Neural crest cell (in vitro differentiated cells): ENCODE measurements around the gene MMP24. TPM values are rescaled to one million over a fixed set of nuclear protein-coding genes. Genes with fewer than 3 reads are reported as not detected.

Source experiments
- DNase-seq: peaks from one replicate; pipeline ENCODE4 v3.0.0; 2021; ENCODE audit warnings: low read depth, mixed read lengths, low spot score
- H3K27ac Mint-ChIP-seq: one replicate; pipeline ENCODE4 v1.8.0; 2021; ENCODE audit warnings: mild to moderate bottlenecking, mixed read lengths; ENCODE audit not compliant: unreplicated experiment
- H3K27me3 Mint-ChIP-seq: 2 replicates; pipeline ENCODE4 v1.8.0; 2021; ENCODE audit warnings: low read depth, mild to moderate bottlenecking, mixed read lengths
- H3K36me3 Mint-ChIP-seq: 2 replicates; pipeline ENCODE4 v1.8.0; 2021; ENCODE audit warnings: low read depth, mild to moderate bottlenecking, mixed read lengths
- H3K4me1 Mint-ChIP-seq: 2 replicates; pipeline ENCODE4 v1.8.0; 2021; ENCODE audit warnings: mixed read lengths
- H3K4me3 Mint-ChIP-seq: one replicate; pipeline ENCODE4 v1.8.0; 2021; ENCODE audit warnings: mild to moderate bottlenecking, mixed read lengths
- H3K9me3 Mint-ChIP-seq: 2 replicates; pipeline ENCODE4 v1.8.0; 2021; ENCODE audit warnings: mixed read lengths
- total RNA-seq: library from RNA; stranded (reverse); gene quantifications from 2 replicates; pipeline ENCODE4 v1.2.1, GENCODE V29; 2021
- TF ChIP-seq, protein P1 (sequence below): fragments of 200-600 bp; sonication (generic); conservative IDR thresholded peaks from 2 replicates; pipeline ENCODE4 v1.5.0; 2021; ENCODE audit warnings: antibody characterized with exemption, mild to moderate bottlenecking

Gene MMP24
- total RNA-seq, 1 donor from 2014 or later, result 2.9 TPM

DNA sequence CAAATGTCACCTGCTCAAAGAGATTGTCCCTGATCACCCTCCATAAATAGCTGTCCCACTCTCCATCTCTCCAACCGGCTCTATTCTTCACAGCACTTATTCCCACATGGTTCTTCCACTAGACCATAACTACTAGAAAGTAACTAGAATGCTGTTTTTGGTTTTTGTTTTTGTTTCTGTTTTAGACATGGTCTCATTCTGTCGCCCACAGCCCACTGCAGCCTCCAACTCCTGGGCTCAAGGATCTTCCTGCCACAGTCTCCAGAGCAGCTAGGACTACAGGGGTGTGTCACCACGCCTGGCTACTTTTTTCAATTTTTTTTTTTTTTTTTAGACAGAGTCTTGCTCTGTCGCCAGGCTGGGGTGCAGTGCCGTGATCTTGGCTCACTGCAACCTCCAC, 12.2 kb downstream of the MMP24 start:
- H3K27me3 Mint-ChIP-seq, result peaks cover 37% of the 10 kb centered on the region
- H3K4me1 Mint-ChIP-seq, result no peaks in the 10 kb centered on the region
- H3K36me3 Mint-ChIP-seq, result no peaks in the 10 kb centered on the region
- no peak for DNase-seq
- no peak overlapping the region for H3K27ac Mint-ChIP-seq
- H3K4me3 Mint-ChIP-seq, result no peak overlapping the region
- TF ChIP-seq, protein P1, sequence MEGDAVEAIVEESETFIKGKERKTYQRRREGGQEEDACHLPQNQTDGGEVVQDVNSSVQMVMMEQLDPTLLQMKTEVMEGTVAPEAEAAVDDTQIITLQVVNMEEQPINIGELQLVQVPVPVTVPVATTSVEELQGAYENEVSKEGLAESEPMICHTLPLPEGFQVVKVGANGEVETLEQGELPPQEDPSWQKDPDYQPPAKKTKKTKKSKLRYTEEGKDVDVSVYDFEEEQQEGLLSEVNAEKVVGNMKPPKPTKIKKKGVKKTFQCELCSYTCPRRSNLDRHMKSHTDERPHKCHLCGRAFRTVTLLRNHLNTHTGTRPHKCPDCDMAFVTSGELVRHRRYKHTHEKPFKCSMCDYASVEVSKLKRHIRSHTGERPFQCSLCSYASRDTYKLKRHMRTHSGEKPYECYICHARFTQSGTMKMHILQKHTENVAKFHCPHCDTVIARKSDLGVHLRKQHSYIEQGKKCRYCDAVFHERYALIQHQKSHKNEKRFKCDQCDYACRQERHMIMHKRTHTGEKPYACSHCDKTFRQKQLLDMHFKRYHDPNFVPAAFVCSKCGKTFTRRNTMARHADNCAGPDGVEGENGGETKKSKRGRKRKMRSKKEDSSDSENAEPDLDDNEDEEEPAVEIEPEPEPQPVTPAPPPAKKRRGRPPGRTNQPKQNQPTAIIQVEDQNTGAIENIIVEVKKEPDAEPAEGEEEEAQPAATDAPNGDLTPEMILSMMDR, result no peak
- H3K9me3 Mint-ChIP-seq, result no peaks in the 10 kb centered on the region

DNA sequence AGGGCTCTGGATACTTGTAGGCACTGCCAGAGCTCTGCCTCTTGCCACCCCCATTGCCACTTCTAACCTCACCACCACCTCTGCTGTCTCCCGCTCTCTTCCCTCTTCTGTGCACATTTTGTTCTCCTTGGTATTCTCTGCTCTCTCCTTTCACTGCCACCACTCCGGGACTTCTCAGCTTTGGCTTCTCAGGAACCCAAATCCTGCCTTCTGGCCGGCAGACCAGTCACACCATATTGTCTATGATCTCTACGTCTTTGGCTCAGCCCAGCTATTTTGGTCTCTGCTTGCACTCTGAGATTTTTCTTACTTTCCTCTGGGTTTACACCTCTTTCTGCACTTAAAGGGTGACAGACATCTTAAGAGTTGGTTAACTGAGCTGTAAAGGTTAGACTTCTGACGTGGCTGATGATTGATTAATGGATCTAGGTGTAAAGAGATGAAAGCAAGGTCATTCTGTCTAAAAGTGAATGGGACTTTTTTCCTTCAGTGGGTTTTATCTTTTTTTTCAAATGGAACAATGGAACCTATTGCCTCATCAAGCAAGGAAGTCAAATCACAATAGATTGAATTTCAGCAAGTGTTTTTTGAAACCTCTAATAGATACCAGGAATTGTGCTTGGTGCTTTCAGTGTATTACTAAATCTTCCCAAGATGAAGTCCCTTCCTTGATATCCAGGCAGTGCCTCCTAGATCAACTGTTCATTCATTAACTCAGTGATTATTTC, 13.8 kb downstream of the MMP24 start:
- Mint-ChIP-seq H3K4me1 (no peaks in the 10 kb centered on the region), H3K27ac (no peak overlapping the region), H3K27me3 (peaks cover 35% of the 10 kb centered on the region), H3K4me3 (no peak overlapping the region), H3K36me3 (no peaks in the 10 kb centered on the region), H3K9me3 (no peaks in the 10 kb centered on the region)
- DNase-seq, result no peak
- TF ChIP-seq, protein P1, result no peak

DNA sequence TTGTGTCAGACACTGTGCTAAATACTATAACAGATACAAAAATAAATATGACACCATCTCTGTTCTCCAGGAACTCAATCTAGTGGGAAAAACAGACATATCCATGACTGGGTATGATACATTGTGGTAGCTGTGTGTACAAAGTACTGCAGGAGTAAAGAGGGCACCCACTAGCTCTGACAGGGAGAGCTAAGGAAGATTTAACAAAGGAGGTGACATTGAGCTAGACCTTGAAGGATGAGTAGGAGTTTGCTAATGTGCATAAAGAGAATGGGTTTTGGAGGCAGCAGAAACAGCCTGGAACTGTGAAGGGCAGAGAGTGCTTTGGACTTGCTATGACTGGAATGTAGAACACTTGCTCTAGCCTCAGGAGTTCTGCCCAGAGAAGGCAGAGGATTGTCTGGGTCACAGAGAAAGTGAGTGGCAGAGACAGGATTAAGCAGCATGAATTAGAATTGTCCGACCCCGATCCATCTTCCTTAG, 14.4 kb downstream of the MMP24 start:
- Mint-ChIP-seq H3K4me1 (no peaks in the 10 kb centered on the region), H3K9me3 (no peaks in the 10 kb centered on the region), H3K27ac (no peak overlapping the region), H3K27me3 (peaks cover 35% of the 10 kb centered on the region), H3K4me3 (no peak overlapping the region), H3K36me3 (no peaks in the 10 kb centered on the region)
- DNase-seq, result no peak
- TF ChIP-seq, protein P1, result no peak

DNA sequence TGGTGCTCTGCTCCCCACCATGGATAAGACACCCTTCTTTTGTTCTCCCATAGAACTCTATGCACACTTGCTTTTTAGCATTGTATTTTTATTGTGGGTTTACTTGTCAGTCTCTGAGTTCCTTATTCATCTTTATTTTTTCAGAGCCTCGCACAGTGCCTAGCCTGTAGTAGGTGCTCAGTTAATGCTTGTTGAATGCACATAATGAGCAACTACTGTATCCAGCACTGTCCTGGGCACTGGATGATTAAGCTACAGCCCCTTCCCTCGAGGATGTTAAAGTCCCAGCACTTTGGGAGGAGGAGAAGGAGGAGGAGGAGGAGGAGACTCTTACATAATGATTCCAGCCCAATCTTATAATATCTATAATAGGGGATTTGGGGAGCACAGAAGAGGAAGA, 16.8 kb downstream of the MMP24 start:
- Mint-ChIP-seq H3K4me1 (no peaks in the 10 kb centered on the region), H3K4me3 (no peak overlapping the region), H3K9me3 (no peaks in the 10 kb centered on the region), H3K36me3 (no peaks in the 10 kb centered on the region), H3K27ac (no peak overlapping the region), H3K27me3 (peaks cover 26% of the 10 kb centered on the region)
- no peak for DNase-seq
- TF ChIP-seq, protein P1, result no peak

DNA sequence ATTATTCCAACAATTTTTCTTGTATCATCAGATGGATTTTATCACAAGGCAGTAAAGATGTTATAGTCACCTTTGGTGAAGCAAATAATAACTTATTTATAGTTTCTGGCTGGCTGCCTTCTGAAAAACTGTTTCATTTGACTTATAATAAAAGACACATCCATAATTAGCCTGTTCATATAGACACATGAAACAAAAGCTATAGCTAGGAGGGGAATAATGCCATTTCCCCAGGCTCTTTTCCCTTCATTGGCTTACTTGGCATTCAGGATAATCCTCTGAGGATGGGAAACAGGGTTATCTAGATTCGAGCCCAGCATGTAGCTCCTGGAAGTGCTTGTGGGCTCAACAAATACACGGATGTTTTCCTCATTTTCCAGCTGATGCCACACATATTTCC, 17.5 kb downstream of the MMP24 start:
- DNase-seq, result no peak
- no peak overlapping the region for H3K27ac Mint-ChIP-seq
- TF ChIP-seq, protein P1, result no peak
- no peaks in the 10 kb centered on the region for H3K4me1 Mint-ChIP-seq
- peaks cover 23% of the 10 kb centered on the region for H3K27me3 Mint-ChIP-seq
- H3K9me3 Mint-ChIP-seq, result no peaks in the 10 kb centered on the region
- no peaks in the 10 kb centered on the region for H3K36me3 Mint-ChIP-seq
- H3K4me3 Mint-ChIP-seq, result no peak overlapping the region
